GM18861 (cell line): ENCODE measurements around the gene PALB2.
"Not testable (repeated sequence)": the region's sequence is repeated elsewhere in the genome, so short reads cannot be mapped to it uniquely, and the experiment has no call there.

Experiments used
- ATAC-seq: cut with Tn5 transposase; IDR thresholded peaks from one replicate; pipeline ENCODE4 v1.9.1; 2021; ENCODE audit not compliant: unreplicated experiment

Gene PALB2

DNA sequence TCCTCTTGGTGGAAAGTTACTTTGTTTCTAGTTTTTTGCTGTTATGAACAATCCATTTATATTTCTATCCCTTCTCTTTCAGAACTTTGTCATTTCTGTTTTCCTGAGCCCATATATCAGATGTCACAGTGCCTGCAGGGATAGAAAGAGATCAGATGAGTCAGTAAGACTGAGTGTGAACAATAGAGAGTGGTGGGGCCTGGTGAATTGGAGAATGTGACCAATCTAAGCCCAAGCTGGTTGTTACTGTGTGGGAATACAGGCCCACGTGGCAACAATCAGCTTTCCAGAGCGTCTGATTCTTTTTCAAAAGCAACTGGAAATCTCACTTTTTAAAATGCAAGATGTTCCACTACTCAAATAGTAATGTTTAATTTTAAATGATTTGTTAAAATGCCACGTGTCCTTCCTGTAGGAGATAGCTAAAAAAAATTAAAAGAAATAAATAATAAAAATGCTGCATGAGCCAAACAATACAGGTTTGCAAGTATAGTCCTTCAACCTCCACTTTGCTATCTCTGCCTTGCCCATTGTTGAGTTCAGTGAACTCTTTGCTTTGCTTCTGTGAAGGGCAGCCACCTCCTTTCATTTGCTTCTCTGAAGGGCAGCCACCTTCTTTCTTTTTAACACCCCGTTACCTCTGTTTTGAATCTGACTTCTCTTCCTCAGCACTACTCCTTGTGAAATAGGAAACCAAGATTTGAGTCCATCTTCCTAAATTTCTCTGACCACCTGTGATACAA is 9.7 kb upstream of the PALB2 start:
- no peak for ATAC-seq

DNA sequence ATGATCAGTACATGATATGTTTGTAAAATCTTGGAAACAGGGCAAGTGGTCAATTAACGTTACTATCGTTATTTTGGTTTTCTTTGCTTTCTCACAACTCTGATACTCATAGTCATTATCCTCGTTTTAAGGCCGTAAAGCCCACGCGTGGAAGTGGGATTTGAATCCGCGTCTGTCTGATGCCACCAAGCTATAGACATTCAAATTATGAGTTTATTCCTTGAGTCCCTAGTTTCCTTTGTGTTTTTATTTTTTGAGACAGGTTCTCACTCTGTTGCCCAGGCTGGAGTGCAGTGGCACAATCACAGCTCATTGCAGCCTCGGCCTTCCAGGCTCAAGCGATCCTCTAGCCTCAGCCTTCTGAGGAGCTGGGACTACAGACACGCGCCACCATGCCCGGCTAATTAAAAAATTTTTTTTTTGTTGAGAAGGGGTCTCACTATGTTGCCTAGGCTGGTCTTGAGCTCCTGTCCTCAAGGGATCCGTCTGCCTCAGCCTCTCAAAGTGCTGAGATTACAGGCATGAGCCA is 1.2 kb upstream of the PALB2 start:
- no peak for ATAC-seq

DNA sequence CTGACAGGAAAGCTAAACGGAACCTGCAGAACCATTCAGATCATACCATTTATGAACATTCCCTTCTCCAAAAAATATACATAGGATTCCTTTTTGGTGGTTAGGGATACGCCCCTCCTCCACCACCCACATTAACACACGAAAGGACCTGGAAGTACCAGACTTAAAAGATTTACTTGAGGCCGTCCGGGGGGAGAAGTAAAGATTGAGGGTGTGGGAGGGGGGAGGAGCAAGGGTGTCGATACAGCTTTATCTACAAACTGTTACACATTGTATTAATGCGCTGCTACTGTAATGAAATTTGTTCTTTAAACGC is 537 bp downstream of the PALB2 start:
- no peak for ATAC-seq

DNA sequence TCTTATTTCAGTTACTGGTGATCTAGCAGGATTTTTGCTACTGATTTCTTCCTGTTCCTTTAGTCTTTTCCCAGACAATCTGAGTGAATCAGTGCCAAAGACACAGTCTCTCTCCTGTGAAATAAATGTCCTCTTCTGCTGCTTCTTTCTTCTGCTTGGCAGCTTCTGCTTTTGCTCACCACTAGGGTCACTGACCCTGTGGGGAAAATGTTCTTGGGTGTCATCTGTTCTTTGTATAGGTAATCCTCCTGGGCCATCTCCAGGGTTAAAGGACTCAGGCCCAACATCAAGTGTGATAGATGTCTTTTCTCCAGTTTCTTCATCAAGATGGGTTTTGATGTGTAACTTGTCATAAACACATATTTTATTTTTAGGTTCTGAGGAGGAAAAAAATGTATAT is 5.2 kb downstream of the PALB2 start:
- no peak for ATAC-seq

DNA sequence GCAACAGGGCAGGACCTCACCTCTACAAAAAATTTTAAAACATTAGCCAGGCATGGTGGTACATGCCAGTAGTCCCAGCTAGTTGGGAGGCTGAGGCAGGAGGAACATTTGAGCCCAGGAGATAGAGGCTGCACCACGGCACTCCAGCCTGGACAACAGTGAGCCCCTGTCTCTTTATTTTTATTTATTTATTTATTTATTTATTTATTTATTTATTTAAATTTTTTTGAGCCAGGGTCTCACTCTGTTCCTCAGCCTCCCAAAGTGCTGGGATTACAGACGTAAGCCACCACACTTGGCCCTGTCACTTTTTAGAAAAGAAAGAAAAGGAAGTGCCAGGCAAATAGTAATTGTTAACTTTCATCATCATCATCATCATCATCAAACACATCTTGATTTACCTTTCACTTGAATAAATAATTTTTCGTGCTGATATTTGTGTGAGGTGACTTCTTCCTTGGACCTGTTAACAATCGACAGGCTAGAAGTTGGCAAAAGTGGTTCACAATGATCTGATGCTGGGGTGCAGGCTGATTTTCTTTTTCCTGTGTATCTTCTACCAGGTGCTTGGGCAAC is 6.6 kb downstream of the PALB2 start:
- ATAC-seq: no peak

DNA sequence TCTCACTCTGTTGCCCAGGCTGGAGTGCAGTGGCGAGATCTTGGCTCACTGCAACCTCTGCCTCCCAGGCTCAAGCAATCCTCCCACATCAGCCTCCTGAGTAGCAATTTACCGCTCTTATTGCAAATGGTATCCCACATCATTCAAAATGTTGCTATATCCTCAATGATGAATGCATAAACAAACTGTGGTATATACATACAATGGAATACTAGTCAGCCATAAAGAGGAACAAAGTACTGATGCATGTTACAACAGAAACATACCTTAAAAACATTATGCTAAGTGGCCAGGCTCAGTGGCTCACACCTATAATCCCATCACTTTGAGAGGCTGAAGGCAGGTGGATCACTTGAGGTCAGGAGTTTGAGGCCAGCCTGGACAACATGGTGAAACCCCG is 9.2 kb downstream of the PALB2 start:
- not testable (repeated sequence) for ATAC-seq

DNA sequence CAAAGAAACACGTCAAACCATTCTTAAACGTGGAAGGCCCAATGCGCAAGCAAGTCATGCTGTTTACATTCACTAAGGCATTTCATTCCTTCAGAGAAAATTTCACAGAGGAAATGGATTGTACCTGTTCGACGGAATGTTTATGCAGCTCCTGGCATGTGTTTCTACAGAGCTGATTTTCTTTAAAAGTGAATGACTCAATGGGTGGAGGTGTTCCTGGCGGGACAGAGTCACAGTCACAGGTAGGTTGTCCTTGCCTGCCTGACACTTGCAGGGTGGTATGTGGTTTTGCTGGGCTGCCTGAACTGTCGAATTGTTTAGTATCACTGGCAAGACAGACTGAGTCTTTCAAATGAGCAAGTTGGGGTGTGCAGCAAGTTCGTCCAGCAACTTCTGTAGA is 11.6 kb downstream of the PALB2 start:
- no peak for ATAC-seq

DNA sequence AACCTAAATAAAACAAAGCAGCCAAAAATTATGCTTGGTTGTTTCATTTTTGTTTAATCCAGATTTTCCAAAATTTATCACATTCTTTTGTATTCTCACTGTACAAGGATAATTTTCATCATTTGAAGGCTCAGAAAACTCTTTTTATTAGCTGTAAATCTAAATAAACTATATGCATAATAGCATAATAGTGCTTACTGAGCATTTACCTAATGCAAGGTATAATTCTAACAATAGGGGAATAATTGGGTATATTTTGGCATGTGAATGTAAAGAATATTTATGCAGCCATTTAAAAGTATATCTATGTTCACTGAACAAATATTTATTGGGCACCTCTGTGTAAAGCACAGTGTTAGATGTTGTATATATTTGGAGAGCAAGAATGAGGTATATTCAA is 17.0 kb downstream of the PALB2 start:
- ATAC-seq: no peak

DNA sequence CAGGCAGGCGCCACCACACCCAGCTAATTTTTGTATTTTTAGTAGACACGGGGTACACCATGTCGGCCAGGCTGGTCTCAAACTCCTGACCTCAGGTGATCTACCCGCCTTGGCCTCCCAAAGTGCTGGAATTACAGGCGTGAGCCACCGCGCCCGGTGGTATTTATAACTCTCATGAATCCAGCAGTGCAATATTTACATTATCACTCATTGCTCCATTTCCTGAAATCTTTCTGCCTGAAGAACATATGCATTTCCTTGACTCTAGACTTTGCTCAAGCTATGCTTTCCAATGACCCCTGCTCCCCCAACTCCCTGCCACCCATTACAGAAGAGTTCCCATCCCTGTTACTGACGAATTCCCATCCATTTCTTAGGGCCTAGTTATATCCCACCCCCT is 25.3 kb downstream of the PALB2 start:
- ATAC-seq: no peak

DNA sequence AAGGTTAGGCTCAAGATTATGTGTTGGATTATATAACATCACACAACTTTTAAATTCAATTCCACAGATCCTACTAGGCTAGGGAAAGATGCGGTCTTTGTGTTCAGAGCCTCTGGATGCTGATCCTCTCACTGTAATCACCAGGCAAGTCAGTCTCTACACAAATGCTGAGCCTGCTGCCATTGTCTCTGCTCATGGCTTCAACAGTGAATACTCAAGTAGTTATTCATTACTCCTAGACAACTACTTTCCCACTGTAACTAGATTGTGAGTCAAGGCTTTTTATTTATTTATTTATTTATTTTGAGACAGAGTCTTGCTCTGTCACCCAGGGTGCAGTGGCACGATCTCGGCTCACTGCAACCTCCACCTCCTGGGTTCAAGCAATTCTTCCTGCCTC is 29.2 kb downstream of the PALB2 start:
- no peak for ATAC-seq

DNA sequence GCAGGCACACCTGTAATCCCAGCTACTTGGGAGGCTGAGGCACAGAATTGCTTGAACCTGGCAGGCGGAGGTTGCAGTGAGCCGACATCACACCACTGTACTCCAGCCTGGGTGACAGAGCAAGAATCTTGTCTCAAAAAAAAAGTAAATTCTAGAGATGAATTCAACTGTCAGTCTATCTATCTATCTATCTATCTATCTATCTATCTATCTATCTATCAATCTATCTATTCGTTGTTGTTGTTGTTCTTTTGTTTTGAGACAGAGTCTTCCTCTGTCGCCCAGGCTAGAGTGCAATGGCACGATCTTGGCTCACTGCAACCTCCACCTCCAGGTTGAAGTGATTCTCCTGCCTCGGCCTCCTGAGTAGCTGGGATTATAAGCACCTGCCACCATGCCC is 30.2 kb downstream of the PALB2 start:
- not testable (repeated sequence) for ATAC-seq

DNA sequence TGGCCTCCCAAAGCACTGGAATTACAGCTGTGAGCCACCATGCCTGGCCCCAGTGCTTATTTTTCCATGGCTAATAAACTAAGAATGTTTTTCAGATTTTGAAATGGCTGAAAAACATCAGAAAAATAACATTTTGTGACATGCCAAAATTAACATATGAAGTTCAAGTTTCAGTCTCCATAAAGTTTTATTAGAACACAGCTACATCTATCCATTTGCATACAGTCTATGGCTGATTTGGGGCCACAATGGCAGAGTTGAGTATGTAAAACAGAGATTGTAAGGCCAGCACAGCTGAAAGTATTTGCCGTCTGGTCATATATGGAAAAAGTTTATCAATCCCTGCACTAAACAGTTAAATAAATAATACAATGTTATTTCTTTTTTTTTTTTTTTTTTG is 31.2 kb downstream of the PALB2 start:
- ATAC-seq: no peak

DNA sequence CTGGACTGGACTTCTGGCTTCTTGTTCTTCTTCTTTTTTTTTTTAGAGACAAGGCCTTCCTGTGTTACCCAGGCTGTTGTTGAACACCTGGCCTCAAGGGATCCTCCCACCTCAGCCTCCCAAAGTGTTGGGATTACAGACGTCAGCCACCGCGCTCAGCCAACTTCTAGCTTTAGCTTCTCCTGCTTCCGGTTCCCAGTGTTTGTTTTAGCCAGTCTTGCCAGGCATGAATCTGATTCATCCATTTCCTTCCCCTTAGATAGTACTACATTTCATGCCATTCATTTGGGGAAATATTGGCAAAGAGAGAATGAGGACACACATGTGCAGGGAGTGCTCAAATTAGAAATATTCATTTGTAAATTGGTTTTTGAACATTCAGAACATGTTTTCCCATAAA is 32.9 kb downstream of the PALB2 start:
- ATAC-seq: no peak

DNA sequence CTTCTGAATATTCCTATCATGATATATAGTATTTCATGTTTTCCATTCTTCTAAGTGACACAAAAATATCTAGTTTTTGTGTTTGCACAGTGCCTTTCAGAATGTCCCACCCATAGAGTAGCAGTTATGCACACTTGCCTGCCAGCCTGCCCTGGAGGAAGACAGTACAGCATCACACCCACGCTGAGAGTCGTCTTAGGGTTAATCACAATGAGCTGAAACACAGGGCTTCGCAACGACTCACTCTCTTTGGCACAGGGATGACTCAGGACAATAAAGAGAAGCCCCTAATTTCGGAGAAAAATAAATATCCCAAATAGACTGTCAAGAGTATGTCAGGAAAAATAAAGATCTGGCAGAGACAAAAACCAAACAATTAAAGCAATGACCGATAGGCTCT is 33.4 kb downstream of the PALB2 start:
- no peak for ATAC-seq

DNA sequence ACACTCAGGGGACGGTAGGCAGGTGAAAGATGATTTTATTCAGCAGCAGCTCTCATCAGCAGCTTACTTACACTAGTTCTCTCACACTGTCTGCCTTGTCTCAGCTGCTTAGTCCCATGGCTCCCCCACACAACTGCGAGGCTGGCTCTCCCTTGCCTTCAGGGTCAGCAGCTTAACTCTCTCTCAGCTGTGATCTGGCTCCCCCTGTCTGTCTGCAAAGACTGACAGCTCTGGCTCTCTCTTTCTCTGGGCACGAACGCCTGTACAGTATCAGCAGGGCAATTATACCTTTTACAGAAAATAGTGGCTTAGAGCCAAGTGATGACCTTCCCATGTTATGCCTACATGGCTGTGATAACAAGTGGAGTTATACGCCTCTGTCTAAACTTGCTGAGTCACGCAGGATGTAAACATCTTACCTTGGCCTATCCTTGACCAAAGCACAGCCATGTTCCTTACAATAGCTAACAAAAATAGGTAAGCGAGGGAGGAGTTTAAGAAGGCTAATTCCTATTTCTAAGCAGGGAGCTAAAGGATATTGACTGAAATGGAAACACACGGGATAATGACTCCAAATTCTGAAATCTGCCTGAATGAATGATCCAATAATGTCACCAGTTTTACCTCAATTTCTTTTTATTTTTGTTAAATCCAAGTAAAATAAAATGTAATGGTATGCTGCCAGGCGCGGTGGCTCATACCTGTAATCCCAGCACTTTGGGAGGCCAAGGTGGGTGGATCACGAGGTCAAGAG is 43.9 kb downstream of the PALB2 start:
- peak; percentile 38 for ATAC-seq

DNA sequence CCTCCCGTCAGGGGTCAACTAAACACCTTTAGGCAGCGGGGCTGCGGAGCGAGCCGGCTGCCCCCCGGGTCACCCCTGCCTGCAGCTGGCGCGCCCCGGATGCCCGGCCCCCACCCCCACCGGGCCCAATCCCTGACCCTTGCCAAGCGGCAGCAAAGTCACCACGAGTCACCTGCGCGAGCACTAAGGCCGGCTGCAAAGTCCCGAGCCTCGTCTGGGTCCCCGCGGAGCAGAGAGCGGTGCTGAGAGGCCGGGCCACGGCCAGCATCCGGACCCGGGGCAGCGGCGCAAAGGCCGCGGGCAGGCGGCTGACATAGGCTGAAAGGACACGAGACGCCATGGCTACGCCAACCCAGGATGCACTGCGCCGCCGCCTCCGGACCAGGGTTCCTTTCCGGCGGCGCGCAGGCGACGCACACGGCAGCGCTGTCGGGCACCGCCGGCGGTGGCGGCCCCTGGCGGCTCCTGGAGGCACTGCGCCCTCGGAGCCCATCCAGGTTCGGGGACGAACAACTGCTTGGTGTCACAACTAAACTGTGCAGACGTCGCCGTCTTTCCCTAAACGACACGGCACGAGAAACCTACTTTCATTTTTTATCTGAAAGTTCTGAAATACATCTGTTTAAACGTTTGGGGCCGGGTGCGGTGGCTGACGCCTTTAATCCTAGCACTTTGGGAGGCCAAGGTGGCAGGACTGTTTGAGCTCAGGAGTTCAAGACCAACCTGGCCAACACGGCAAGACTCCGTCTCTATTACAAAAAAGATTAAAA is 45.0 kb downstream of the PALB2 start, which contains the start of gene NDUFAB1:
NDUFAB1 (minus strand) TSS at position 366 of the 770 bp plus-strand sequence; CDS start at position 340, 26 bp downstream.
- peak; percentile 84 for ATAC-seq

DNA sequence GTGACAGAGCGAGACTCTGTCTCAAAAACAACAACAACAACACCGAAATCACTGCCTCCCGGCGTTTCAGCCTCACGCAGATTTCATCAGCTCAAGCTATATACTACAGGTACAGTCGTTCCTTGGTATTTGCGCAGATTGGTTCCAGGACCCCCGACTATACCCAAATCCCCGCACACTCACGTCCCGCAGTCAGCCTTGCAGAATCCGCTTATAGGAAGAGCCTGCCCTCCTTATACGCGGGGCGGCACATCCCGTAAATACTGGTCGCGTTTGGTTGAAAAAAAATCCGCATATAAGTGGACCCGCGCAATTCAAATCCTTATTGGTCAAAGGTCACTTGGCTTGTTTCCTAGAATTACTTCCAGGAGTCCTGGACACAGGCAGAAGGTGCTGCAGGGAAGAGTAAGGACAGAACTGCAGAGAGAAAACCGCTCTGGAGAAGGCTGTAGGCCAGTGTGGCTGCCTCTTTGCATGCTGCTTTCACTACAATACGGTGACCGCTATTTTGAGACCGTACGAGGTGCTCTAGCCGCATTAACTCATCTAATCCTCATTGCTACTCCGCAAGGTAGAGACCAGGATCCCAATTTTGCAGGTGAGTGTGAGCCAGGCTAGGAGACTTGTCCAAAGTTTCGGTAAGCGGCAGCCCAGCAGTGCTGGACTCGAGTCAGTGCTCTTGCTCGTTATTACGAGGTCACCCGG is 45.7 kb downstream of the PALB2 start:
- peak; percentile 2 for ATAC-seq

DNA sequence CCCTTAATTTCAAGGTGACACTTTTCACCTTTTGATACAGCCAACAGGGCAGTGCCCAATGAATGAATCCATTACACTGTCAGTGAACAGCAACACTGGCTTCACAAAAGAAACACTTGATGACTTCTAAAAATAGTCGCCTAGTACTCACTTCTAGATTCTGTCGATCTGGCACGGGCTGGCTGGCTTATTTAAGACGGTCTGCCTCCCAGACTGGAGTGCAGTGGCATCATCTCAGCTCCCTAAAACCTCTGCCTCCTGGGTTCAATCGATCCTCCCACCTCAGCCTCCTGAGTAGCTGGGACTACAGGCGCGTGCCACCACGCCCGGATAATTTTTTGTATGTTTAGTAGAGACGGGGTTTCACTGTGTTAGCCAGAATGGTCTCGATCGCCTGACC is 46.9 kb downstream of the PALB2 start:
- ATAC-seq: no peak

DNA sequence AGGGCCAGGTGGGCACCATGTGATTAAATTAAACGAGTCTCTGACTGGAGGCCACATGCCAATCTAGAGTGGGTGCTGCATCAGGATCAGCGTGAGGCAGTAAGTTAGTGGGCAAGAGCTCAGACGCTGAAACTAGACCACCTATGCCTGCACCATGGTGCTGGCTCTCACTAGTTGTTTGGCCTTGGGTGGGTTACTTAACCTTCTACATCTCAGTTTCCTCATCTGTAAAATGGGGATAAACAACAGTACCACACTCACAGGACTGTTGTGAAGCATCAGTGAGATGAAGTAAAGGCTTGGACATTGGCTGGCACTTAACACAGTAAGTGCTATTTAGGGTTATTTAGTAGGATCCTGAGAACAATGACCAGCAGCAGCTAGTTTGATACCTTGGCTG is 50.9 kb downstream of the PALB2 start:
- no peak for ATAC-seq

DNA sequence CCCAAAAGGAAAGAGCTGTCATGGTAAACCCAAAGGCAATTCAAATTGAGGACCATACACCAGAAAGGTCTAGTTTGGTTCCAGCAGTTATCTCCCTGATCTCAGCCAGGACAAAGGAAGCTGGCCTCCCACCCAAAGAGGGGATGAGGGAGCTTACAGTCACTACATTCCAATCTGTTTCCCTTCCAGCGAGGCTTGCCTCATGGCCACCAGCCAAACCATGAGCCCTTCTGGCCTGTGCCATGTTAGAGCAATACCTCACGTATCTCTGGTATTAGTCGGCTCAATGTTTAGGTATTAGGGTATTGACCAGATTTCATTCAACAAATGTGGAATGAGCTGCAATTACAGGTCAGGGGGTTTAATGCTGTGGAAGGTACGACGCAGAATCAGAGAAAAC is 53.4 kb downstream of the PALB2 start:
- no peak for ATAC-seq
